Upper lobe of right lung (tissue), 1 donor: ENCODE data around the gene GLIS1. TPM values are rescaled to one million over a fixed set of nuclear protein-coding genes. Genes with fewer than 3 reads are reported as not detected.

ENCODE experiments used
- ATAC-seq: fragments of 200-7000 bp; cut with Tn5 transposase; one replicate; pipeline ENCODE4 v1.9.1; 2020; ENCODE audit warnings: mild to moderate bottlenecking, moderate library complexity
- DNase-seq: peaks from one replicate; pipeline ENCODE4 v3.0.0-alpha.2; 2020
- H3K27ac ChIP-seq: fragments of 200-600 bp; one replicate; pipeline ENCODE4 v1.8.0; 2022
- H3K27me3 ChIP-seq: fragments of 200-600 bp; one replicate; pipeline ENCODE4 v1.8.0; 2022; ENCODE audit warnings: mild to moderate bottlenecking
- H3K36me3 ChIP-seq: fragments of 200-600 bp; one replicate; pipeline ENCODE4 v1.8.0; 2022
- H3K4me1 ChIP-seq: fragments of 200-600 bp; one replicate; pipeline ENCODE4 v1.8.0; 2022
- H3K4me3 ChIP-seq: fragments of 200-600 bp; one replicate; pipeline ENCODE4 v1.8.0; 2022; ENCODE audit warnings: mild to moderate bottlenecking
- H3K9me3 ChIP-seq: fragments of 200-600 bp; one replicate; pipeline ENCODE4 v1.8.0; 2022
- intact Hi-C: fragments of 100-400 bp; cut with DNase I; formaldehyde crosslinking; loops from one replicate; pipeline ENCODE4 v1.11.0; 2022
- total RNA-seq: library from RNA; stranded (reverse); fragmentation: NEBNext Ultra II Directional; extraction: Animal tissue kit (Norgen Biotek cat#: 25700); gene quantifications from one replicate; pipeline ENCODE4 v1.2.1, GENCODE V29; 2021
- TF ChIP-seq, protein P1 (sequence below): fragments of 200-600 bp; IDR thresholded peaks from one replicate; pipeline ENCODE4 v1.8.0; 2022; ENCODE audit warnings: antibody characterized with exemption
- donor health status: DM: no; HTN: yes; CAD: no; lungs with severe emphysema.

GLIS1 gene
- total RNA-seq, 1 donor from 2014 or later: 0.14 TPM

DNA sequence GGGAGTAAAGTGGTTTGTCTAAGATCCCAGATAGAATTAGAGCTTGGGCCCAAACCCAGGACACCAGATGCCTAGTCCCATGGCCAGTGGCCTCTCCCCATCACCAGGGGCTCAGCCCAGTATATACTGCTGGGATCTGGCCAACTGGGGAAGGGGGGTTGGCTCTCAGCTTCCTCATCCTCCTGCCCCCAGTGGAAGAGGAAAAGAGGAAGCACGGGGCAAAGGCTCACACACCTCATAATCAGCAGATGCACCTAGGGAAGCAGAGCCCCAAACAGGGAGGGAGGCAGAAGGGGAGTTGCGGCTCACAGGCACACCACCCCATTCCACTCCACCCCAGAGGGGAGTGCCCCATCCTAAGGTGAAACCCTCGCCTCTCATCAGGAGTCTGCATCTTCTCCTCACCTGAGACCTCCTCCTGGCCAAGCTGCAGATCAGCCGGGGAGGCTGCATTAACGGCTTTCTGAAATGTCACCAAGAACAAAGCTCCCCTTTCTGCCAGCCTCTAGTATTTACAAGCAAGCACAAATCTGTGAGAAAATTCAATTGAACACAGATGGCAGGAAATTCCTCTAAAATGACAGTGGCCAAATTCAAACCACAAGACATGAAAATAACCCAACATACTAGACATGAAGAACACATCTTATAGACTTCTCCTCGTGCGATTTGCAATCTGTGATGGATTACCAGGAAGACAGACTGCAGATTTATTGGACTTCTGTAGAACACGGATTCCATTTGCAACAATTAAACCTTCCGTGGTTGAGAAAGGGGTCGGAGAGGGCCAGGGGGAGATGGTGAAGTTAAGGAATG lies 82.8 kb downstream of the GLIS1 start:
- Histone ChIP-seq H3K36me3 (no peaks in the 10 kb centered on the region), H3K4me1 (no peaks in the 10 kb centered on the region), H3K9me3 (no peaks in the 10 kb centered on the region), H3K27ac (no peak overlapping the region), H3K4me3 (no peak overlapping the region), H3K27me3 (no peaks in the 10 kb centered on the region)
- DNase-seq (peak; percentile 19), ATAC-seq (no peak)
- TF ChIP-seq, protein P1, sequence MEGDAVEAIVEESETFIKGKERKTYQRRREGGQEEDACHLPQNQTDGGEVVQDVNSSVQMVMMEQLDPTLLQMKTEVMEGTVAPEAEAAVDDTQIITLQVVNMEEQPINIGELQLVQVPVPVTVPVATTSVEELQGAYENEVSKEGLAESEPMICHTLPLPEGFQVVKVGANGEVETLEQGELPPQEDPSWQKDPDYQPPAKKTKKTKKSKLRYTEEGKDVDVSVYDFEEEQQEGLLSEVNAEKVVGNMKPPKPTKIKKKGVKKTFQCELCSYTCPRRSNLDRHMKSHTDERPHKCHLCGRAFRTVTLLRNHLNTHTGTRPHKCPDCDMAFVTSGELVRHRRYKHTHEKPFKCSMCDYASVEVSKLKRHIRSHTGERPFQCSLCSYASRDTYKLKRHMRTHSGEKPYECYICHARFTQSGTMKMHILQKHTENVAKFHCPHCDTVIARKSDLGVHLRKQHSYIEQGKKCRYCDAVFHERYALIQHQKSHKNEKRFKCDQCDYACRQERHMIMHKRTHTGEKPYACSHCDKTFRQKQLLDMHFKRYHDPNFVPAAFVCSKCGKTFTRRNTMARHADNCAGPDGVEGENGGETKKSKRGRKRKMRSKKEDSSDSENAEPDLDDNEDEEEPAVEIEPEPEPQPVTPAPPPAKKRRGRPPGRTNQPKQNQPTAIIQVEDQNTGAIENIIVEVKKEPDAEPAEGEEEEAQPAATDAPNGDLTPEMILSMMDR: no peak
- intact Hi-C loops: no loop called here

DNA sequence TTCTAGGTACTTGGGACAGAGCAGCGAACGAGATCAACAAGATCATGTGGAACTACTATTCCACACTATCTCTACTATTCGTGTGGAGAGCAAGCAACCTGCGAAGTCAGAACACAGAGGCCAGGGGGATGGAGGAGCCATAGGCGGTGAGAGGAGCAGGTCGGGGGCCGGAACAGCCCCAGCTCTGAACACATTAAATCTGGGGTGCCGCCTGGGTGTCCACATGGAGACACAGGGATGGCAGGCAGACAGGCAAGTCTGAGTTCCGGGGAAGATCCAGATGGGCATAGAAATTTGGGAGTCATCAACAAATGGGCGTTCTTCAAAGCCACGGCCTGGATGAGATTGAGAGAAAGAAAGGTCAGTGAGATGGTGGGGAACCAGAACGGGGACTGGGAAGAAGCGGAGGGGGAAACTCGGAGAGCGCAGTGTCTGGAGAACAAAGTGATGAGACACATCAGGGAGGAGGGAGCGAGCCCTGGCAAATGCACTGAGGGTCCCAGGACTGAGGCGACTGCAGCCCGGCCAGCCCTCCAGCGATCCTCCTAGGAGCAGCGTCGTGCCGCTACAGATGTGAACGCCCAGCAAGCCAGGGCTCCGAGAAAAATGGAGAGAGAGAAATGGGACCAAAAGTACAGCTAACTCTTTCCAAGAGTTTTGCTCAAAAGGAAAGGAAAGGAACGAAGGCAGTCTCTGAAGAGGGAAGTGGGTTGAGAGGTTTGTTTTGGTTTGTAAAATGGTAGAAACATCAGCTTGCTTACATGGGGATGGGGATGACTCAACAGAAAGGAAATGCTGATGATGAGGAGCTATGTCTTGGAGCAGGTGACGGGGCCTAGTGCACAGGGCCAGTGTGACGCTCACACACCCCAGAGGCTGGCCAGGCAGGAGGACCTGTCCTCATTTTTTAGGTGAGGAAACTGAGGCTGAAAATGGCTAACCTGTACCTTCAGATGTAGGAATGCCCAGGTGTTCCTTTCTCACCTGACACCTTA lies 84.5 kb downstream of the GLIS1 start:
- intact Hi-C loops: no loop called here

DNA sequence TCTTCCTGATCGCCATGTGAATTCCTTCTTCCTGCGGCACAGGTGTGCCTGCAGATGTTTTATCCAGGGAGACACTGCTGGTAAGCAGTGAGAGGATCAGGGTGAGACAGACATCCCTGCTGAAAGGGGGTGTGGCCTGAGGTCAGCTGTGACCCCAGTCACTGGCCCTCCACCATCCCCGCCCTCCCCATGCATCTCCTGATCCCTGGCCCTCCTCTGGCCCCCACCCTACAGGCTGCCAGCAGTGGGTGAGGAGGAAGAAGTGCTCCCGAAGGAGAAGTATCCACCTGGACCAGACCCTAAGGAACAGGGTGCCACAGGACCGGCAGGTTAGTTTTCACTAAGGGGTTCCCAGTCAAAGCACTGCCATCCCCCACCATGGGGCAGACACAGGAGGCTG lies 85.3 kb downstream of the GLIS1 start:
- Histone ChIP-seq H3K4me3 (no peak overlapping the region), H3K9me3 (no peaks in the 10 kb centered on the region), H3K27me3 (no peaks in the 10 kb centered on the region), H3K4me1 (no peaks in the 10 kb centered on the region), H3K27ac (no peak overlapping the region), H3K36me3 (no peaks in the 10 kb centered on the region)
- intact Hi-C loops: no loop called here
- DNase-seq: peak; percentile 11
- no peak for ATAC-seq
- TF ChIP-seq, protein P1: no peak

More for the DNA sequence above, 84.5 kb downstream of the GLIS1 start:
- TF ChIP-seq, protein P1: no peak
- no peaks in the 10 kb centered on the region for H3K9me3 ChIP-seq
- no peaks in the 10 kb centered on the region for H3K4me1 ChIP-seq
- no peaks in the 10 kb centered on the region for H3K27me3 ChIP-seq
- no peak overlapping the region for H3K27ac ChIP-seq
- H3K4me3 ChIP-seq: no peak overlapping the region
- DNase-seq: peak; percentile 40
- H3K36me3 ChIP-seq: no peaks in the 10 kb centered on the region
- no peak for ATAC-seq

DNA sequence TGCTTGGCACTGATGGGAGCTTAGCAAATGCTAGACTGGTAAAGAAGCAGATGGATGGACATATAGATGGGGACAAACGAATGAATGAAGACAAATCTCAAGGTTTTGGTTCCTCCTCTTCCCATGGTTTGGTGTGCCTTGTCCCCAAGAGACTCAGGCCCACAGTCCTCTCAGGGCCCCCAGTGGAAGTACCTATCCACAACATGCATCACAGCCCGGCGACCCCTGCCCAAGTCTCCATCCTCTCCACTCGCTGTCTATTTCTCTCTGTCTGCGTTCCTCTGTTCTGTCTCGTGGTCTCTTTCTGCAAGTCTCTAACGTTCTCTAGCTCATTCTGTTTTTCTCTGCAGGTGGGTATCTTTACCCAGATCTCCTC lies 85.8 kb downstream of the GLIS1 start:
- Histone ChIP-seq H3K36me3 (no peaks in the 10 kb centered on the region), H3K27me3 (no peaks in the 10 kb centered on the region), H3K27ac (no peak overlapping the region), H3K4me1 (no peaks in the 10 kb centered on the region), H3K9me3 (no peaks in the 10 kb centered on the region), H3K4me3 (no peak overlapping the region)
- intact Hi-C loops: no loop called here
- TF ChIP-seq, protein P1: no peak
- no peak for ATAC-seq
- DNase-seq: peak; percentile 18

DNA sequence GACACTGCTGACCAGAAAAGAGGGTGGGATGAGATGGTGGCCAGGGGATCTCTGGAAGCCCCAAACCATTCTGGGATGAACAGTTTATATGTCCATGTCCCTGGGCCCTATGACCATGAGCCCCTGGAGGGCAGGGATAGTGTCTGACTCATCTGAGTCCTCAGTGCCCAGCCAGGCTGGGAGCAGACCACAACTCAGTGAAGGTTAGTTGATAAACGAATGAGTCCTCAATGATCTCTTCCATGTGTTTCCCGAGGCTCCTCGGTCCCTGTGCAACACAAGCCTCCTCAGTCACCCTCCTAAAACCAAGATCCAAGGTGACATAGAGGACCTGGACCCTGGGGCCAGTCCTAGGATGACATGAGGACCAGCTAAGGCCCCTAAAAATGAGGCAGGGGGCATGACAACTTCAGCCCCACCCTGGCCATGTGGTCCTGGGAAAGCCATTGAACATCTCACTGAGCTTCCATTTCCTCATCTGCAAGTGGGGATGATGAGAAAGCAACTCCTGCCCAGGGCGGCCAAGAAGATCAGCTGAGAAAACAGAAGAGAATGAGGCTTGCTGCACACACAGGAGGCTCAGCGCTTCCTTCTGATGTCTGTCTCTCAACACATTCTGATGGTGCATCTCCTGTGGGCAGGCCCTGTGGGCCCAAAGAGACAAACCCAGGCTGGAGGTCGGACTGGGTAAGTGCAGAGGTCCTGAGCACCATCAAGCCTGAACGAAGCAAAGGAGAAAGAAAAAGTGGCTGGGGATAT lies 86.3 kb downstream of the GLIS1 start:
- intact Hi-C loops: no loop called here
- DNase-seq: peak; percentile 50
- TF ChIP-seq, protein P1: no peak
- H3K4me1 ChIP-seq: no peaks in the 10 kb centered on the region
- H3K36me3 ChIP-seq: no peaks in the 10 kb centered on the region
- H3K27me3 ChIP-seq: no peaks in the 10 kb centered on the region
- H3K9me3 ChIP-seq: no peaks in the 10 kb centered on the region
- H3K4me3 ChIP-seq: no peak overlapping the region
- H3K27ac ChIP-seq: no peak overlapping the region
- ATAC-seq: no peak
